HG02798 (cell line): Measurements from ENCODE around the gene MAP2K2.

ENCODE experiments used
- ATAC-seq: cut with Tn5 transposase; IDR thresholded peaks from one replicate; pipeline ENCODE4 v1.9.1; 2021; ENCODE audit warnings: mild to moderate bottlenecking; ENCODE audit not compliant: unreplicated experiment, poor library complexity

MAP2K2 gene

DNA sequence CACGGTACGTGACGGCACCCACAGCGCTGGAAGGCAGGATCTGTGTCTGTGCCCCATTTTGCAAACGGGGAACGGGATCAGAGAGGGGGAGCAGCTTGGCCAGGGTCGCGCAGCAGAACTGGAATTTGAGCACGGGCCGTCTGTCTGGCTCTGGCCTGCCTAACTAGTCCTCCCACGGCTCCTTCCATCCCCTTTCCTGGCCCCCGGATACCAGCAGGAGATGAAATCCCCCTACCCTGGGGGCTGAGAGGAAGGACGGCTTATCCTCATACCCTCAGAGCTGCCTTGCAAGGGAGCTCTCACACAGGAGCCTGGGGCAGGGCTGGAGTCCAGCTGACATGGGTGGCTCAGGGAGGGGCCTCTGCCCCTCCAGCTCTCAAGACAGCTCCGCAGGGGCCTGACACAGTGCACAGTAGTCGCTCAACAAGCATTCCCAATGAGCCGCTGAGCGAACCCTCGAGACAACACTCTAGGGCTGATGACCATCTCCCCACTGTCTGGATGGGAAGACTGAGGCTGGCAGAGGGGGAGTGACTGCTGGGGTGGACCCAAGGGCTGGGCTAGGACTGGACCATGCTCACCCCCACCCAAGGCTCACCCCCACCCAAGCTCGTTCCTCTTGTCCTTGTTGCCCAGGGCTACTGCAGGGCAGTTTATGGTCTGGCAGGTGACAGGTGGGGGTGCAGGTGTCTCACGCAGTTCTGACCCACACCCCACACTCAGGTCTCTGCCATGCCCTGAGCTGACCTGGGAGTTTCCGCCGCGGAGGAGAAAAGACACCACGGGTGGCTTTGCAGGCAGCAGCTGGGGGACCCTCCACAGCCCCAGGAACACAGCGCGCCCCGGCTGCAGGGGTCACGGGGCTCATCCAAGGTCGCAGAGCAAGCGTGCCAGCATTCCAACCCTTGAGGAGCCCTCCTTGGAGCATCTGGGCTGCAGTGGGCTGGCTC is 61.2 kb downstream of the MAP2K2 start:
- ATAC-seq, result no peak

DNA sequence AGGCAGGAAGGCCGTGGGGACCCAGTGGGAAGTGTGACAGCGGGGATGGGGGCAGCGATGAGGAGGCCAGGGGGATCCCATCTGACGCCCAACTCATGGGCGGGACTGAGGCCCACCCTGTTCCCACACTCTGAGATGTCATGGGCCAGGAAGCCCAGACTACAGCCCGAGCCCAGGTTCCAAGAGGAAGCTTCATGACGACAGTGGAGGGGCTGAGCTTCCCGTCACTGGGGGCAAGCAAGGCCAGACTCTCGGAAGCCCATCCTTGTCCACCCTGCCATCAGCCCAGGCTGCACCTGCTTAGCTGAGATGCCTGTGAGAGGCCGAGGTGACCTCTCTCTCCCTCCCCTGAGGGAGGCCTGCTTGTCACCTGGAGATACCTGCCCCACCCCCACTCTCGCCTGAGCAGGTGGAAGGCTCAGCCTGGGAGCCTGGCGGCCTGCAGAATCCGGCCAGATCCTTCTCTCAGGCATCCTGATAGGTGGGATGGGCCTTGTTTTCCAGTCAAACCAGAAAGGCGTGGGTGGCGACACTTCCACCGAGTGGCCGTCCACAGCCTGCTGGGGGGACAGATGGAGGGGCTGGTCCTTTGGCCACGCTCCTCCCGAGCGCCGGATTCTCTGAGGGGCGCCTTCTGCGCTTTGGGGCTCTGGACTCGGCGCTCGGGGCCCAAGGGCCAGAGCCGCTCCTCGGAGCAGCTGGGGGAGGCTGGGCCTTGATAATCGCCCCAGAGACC is 62.1 kb downstream of the MAP2K2 start:
- ATAC-seq, result no peak

DNA sequence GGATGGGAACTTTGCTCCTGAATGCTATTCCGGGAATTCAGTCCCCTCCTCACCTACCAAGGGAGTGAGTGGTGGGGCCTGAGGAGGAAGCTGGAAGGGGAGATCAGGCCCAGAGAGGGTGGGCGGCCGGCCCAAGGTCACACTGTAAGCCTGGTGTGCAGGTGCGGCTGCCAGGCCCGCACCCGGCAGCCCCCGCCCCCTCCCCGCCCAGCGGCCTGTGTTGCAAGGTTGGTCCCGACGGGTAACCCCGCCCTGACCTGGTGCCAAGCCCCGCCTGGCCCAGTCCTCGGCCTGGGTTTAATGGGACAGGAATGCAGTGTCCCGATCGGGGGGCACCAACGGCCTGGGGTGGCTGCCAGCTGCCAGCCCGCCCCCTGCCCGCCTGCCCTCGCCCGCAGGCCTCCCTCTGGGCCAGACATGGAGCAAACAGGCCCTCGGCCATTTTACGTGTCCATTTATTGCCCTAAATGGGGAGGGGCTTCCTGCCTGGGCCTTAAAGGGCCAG is 62.7 kb downstream of the MAP2K2 start:
- no peak for ATAC-seq

DNA sequence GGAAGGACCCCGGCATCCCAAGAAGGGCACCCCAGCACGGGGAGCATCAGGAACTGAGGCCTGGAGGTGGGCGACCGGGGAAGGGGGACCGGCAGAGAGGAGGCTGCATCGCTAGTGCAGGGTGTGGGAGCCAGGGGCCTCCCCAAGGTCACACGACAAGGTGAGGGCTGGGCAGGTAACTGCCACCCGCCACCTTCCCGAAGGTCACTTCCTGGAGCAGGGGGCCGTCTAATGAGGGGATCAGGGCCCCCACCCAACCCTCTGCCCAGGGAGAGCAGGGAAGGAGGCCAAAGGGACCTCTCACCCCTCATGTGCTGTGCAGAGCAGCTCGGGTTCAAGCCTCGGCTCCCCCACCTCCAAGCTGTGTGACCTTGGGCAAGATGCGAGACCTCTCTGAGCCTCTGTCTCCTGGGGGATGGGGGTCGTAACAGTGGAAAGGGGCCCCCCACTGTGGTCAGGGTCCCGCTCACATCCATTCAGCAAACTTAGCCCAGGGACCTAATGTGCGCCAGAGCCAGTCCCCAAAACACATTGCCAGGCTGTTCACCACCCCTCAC is 63.2 kb downstream of the MAP2K2 start:
- no peak for ATAC-seq

DNA sequence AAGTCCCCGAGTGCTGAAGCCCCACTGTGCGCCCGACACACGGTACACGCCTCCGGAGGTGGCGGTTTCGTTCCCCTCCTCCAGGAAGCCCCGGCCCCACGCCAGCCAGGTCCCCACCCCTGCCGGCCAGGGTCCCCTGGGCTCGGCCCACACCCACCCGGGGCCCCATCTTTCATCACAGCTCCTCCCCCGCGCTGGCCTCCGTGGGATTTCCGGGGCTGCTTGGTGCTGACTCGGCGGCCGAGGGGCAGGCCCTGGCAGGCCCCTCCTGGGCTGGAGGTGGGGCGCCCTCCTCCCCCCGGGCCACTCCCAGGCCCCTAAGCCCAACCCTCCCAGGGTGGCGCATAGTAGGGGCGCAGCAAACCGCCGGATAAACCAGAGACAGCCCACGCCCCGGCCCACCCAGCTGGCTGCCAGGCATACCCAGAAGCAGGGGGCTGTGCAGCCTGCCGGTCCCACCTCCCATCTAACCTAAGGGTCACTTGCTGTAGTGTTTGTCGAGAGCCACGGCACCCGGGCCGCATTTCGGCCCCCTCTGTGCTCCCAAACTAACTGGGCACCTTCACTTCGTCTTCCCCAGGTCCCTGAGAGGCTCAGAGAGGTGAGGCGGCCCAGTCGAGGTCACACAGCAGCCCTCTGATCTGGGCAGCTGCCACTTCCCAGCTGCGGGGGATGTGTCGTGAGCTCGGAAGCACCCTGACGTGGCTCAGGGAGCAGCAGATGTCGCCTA is 63.9 kb downstream of the MAP2K2 start:
- ATAC-seq, result peak; percentile 50

DNA sequence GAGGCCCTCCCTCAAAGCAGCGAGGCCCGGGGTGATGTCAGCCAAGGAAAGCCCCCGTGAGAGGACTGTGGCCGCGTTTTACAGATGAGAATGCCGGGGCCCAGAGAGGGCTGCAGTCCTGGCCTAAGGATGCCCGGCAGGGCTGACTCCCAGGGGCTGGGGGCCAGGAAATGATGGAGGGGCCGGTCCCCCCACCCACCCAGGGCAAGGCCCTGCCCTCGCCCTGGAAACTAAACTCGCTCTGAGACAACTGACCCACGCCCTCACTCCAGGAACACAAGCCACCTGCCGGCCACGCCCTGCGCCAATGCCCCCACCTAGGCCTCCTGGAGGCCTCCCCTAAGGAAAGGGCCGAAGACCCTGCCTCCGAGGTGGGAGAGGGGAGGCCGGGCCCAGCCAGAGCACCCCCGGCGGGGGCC is 64.5 kb downstream of the MAP2K2 start:
- peak; percentile 2 for ATAC-seq

DNA sequence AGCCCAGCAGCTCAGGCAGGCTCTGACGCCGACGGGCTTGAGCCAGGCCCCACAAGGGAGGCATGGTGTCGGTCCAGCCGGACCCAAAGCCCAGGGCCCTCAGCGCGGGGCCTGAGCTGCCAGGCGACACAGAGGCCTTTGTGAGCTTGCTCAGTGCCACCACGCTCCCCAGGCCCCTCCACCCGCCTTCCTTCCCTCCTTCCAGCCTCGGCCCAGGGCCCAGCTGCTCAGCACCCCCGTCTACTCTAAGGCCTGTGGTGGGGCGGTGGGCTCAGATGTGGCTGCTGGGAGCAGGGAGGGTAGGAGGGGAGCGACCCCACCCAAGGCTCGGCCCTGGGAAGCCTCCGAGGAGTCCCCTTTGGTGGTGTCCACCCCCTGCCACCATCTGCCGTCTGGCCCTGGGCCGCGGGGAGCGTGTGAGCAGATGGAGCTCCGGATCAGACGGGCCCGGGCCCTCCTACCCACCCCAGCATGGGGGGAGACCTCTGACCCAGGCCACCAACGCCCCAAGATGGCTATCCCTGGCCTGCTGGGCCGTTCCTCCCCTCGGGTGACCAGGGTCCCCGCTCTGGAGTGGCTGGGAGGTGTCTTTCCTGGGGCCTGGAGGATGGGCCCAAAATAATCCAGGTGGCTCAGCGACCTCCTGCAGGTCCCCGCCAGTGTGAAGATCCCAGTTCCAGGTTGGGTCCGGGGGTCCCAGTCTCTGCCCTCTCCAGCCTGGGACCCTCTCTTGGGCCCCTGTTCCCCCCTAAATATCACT is 65.0 kb downstream of the MAP2K2 start:
- no peak for ATAC-seq

DNA sequence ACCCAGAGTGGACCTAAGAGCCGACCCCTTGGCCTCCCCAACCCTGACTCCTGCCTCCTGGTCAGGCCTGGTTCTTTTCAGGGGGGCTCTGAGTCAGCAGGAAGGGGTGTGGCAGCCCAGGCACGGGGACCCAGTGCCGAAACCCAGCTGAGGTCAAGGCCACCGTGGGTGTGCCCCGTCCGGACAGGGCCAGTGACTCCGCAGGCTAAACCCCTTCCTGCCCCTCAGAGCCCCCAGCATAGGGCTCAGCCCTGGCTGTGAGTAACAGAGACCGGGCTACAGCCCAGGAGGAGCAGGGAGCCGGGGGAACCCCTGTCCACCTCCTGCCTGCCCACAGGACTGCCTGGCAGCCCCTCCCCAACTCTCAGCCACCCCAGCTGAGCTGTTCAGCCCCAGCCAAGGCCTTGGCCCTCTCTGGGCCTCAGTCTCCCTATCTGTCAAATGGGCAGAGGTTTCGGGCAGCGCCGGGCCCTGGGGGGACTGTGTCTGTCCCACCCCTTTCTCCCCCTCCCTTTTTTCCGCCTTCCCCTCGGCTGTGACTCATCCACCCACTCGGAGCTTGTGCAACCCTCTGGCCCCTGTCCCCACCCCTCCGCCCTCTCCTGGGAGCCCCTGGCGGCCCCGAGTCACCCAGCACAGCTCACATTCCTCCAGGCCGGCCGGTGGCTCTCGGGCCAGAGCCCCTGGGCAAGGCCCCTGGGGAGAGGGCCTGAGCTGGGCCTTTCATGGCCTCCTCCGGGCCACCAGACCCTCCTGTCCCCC is 65.8 kb downstream of the MAP2K2 start:
- no peak for ATAC-seq

DNA sequence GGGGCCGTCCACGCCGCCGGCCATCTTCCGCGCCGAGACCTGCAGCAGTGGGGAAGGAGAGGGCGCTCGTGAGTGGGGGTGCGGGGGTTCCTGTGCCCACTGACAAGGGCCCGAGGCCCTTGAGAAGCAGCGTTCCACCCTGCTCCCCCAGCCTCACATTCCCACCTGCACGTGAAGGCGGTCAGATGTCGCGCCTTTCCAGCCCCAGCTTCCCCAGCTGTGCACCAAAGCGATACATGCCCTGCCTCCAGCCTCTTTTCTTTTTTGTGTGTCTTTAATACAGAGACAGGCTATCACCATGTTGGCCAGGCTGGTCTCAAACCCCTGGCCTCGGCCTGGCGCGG is 68.7 kb downstream of the MAP2K2 start:
- ATAC-seq, result no peak

DNA sequence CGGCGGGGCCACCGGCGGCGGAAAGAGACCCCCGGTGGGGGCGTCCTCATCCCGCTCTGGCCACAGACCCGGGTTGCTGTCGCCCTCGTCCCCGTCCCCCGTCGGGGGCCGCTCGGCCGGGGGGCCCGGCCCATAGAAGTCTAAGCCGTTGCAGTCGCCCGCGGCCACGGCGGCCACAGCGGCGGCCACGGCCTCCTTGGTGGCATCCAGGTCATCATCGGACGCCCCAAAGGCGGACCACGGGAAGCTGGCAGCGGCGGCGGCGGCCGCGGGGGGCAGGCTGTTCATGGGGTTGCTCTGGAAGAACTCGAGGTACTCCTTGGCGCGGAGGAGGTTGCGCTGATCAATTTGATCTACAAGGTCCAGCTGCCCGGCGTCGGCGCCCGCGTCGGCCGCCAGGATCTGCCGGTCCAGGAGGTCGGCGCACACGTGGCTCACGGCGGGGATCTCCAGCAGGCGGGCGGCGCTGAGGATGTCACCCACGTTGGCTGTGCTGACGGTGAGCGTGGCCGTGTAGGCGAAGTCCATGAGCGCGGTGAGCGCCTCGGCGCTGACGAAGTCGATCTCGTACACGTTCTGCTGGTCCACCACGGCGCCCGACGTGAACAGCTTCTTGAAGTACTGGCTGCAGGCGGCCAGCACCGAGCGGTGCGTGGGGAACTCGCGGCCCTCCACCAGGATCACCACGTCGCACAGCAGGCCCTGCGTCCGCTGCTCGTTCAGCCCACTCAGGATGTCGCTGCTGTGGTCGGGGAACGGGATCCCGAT is 69.3 kb downstream of the MAP2K2 start:
- no peak for ATAC-seq

DNA sequence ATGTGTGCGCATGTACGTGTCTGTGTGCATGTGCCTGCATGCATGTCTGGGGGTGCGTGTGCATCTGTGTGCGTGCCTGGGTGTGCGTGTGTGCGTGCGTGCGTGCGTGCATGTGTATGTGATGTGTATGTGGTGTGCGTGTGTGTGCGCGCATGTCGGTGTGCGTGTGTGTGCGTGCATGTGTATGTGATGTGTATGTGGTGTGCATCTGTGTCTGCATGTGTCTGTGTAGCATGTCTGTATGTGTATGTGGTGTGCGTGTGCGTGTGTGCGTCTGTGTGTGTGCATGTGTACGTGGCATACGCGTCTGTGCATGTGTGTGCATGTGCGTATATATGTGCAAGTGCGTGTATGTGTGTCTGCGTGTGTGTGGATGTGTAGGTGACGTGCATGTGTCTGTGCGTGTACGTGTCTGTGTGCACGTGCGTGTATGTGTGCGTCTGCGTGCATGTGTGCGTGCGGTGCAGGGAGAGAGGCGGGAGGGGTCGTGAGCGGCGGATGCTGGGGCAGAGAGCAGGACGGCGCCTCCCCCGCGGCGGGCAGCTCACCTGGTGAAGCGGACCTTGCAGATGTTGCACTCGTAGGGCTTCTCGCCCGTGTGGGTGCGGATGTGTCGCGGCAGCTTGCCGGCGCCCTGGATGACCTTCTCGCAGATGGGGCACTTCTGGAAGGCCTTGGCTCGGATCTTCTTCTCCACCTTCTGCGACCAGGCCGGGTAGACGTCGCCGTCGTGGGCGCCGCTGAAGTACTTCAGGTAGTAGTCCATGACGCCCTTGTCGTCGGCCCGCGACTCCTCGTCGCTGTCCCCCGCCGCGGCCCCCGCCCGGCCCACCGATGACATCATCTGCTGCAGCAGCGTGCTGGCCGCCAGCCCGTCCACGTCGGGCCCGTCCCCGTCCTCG is 70.2 kb downstream of the MAP2K2 start:
- no peak for ATAC-seq

DNA sequence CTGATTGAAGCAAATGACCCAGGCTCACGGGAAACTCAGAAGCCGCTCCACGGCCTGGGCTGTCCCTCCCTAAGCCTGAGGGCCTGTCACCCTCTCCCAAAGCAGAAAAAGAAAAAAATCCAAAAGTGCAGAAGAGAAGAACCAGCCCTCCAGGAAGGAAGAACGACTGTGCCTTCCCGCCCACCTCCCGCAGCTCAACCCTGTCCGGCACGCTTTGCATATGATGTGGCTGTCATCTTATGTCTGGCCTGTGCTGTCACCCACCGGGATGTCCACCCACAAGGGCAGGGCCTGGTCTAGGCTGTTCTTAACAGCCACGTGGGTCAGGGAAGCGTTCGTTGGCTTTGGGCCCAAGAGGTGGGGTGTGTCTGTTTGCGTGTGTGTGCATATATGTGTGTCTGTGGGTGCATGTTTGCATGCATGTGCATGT is 70.9 kb downstream of the MAP2K2 start:
- ATAC-seq, result no peak

DNA sequence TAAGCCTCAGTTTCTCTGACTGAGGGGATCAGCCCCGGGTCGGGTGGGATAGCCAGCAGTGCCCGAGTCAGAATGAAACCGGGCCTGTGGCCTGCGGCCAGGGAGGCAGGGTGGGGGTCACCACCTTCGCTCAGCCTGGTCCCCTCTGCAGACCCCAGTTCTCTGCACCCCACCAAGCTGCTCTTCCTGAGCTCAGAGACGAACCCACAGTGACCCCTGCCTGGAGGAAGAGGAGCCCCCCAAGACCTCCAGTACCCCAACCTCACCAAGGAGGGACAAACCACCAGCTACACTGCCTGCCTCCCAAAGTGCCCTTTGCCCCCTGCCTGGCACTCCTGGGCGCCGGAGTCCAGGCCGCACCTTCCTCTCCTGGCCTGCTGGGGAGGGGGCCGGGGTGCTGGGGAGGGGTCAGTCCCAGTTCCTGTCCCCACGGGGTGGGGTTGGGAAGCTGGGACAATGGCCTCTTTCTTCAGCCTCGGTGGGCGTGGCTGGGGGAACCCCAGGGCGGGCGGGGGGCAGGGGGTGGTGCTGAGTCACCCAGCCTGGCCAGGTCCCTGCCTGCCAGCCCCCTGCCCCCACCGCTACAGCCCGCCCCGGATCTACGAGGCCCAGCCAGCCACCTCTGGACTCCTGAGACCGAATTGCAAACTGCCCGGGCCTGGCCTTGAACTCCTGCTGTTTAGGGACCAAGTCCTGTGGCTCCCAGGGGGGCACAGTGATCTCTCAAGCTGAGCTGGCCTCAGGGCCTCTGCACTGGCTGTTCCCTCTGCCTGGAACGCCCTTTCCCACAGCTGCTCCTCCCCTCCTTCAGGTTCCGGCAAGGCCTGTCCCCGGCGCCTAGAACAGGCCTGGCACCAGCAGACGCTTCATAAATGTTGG is 71.6 kb downstream of the MAP2K2 start:
- ATAC-seq, result no peak

DNA sequence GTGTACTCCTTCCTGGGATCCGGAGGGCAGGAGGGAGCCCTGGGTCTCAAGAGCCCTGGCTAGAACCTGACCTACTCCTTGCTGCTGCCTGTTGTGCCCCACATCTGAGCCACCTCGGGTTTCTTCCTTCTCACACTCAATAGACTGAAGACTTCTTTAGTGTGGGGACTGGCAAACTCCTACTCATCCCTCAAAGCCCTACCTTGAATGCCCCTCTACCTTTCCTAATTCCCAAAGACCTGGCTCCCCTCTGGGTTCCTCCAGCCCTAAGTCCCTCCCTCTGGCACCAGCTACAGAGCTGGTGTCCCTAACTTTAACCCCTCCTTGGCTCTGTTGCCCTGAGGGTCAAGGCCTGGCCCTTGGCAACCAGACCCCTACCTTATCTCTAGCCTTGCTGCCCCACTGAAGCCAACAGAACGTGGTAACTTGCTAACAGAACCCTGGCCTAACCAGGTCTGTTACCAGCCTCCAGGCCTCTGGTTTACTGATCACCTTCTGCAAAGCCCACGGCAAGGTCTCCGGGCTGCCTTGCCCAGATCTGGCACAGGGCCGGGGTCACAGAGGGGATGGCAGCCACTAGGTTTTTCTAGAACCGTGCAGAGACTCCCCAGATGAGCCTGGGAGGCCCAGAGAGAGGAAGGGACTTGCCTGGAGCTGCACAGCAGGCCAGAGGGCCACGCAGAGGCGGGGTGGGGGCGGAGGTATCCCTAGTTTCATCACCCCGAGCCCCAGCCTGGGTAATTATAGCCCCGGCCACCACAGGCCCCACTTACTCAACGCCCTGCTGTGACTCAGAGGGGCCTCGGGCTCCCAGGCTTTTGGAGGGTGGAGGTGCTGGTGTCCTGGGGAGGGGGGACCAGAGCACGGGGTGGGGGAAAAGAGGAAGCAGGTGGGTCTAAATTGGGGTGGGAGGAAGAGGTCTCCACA is 72.5 kb downstream of the MAP2K2 start:
- ATAC-seq, result no peak

DNA sequence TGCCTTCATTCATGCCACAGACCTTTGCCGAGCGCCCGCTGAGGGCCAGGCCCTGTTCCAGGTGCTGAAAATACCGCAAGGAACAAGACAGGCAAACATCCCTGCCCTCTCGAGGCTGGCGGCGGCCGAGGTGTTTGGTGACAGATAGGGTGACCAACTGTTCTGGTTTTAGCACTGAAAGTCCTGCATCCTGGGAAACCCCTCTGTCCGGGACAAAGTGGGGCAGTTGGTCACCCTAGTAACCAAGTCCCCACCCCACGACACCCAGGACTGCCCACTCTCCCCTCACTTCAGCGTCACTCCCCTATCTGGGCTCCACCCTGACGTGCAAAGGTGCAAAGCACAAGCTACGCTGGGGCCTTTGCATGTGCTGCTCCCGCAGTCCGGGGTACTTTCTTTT is 74.5 kb downstream of the MAP2K2 start:
- no peak for ATAC-seq
